HL-60 (cell line): Measurements from ENCODE around the gene TMEM145.

Source experiments
- GABPA ChIP-seq: IDR thresholded peaks from 2 replicates; pipeline ENCODE4 v1.6.1; 2012; ENCODE audit warnings: low read depth
- POLR2AphosphoS5 ChIP-seq: IDR thresholded peaks from 2 replicates; pipeline ENCODE4 v1.6.1; 2012; ENCODE audit warnings: low read depth
- SPI1 ChIP-seq: IDR thresholded peaks from 2 replicates; pipeline ENCODE4 v1.6.1; 2012; ENCODE audit warnings: low read depth, mild to moderate bottlenecking, borderline replicate concordance
- TF ChIP-seq, protein P1 (sequence below): IDR thresholded peaks from one replicate; pipeline ENCODE4 v1.5.1; 2011; ENCODE audit warnings: low read length, control low read depth, inconsistent platforms; ENCODE audit not compliant: insufficient read depth
- TF ChIP-seq, protein P2 (sequence below): IDR thresholded peaks from 2 replicates; pipeline ENCODE4 v1.6.1; 2012; ENCODE audit warnings: low read depth; ENCODE audit not compliant: insufficient replicate concordance

- TF ChIP-seq, protein P1, sequence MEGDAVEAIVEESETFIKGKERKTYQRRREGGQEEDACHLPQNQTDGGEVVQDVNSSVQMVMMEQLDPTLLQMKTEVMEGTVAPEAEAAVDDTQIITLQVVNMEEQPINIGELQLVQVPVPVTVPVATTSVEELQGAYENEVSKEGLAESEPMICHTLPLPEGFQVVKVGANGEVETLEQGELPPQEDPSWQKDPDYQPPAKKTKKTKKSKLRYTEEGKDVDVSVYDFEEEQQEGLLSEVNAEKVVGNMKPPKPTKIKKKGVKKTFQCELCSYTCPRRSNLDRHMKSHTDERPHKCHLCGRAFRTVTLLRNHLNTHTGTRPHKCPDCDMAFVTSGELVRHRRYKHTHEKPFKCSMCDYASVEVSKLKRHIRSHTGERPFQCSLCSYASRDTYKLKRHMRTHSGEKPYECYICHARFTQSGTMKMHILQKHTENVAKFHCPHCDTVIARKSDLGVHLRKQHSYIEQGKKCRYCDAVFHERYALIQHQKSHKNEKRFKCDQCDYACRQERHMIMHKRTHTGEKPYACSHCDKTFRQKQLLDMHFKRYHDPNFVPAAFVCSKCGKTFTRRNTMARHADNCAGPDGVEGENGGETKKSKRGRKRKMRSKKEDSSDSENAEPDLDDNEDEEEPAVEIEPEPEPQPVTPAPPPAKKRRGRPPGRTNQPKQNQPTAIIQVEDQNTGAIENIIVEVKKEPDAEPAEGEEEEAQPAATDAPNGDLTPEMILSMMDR = no peak
- TF ChIP-seq POLR2AphosphoS5 = no peak
- no peak for TF ChIP-seq SPI1
- TF ChIP-seq GABPA = no peak
- TF ChIP-seq, protein P2, sequence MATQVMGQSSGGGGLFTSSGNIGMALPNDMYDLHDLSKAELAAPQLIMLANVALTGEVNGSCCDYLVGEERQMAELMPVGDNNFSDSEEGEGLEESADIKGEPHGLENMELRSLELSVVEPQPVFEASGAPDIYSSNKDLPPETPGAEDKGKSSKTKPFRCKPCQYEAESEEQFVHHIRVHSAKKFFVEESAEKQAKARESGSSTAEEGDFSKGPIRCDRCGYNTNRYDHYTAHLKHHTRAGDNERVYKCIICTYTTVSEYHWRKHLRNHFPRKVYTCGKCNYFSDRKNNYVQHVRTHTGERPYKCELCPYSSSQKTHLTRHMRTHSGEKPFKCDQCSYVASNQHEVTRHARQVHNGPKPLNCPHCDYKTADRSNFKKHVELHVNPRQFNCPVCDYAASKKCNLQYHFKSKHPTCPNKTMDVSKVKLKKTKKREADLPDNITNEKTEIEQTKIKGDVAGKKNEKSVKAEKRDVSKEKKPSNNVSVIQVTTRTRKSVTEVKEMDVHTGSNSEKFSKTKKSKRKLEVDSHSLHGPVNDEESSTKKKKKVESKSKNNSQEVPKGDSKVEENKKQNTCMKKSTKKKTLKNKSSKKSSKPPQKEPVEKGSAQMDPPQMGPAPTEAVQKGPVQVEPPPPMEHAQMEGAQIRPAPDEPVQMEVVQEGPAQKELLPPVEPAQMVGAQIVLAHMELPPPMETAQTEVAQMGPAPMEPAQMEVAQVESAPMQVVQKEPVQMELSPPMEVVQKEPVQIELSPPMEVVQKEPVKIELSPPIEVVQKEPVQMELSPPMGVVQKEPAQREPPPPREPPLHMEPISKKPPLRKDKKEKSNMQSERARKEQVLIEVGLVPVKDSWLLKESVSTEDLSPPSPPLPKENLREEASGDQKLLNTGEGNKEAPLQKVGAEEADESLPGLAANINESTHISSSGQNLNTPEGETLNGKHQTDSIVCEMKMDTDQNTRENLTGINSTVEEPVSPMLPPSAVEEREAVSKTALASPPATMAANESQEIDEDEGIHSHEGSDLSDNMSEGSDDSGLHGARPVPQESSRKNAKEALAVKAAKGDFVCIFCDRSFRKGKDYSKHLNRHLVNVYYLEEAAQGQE = no peak
These were observed 54.8 kb downstream of the TMEM145 start for GRCh38 chr19:42367929-42368328.
